ENCODE data around the gene ATF7IP2. TPM values are rescaled to one million over a fixed set of nuclear protein-coding genes. Genes with fewer than 3 reads are reported as not detected.
"Not testable (repeated sequence)": the region's sequence is repeated elsewhere in the genome, so short reads cannot be mapped to it uniquely, and the experiment has no call there.

The ATF7IP2 gene
- total and polyA plus RNA-seq, 2 experiments from 2014 or later, result 1.1 to 1.3 TPM

DNA sequence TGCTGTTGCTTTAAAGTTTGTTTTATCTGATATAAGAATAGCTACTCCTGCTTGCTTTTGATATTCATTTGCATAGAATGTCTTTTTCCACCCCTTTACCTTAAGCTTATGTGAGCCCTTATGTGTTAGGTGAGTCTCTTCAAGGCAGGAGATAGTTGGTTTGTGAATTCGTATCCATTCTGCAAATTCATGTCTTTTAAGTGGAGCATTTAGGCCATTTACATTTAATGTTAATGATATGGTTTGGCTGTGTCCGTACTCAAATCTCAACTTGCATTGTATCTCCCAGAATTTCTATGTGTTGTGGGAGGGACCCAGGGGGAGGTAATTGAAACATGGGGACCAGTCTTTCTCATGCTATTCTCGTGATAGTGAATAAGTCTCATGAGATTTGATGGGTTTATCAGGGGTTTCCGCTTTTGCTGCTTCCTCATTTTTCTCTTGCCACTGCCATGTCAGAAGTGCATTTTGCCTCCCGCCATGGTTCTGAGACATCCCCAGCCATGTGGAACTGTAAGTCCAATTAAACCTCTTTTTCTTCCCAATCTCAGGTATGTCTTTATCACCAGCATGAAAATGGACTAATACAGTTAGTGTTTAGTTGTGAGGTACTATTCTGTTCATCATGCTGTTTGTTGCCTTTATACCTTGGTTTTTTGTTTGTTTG lies 27.2 kb downstream of the ATF7IP2 start:
- Histone ChIP-seq H3K9me3 (ENCODE audit: low read depth) (no peaks in the 10 kb centered on the region), H4K20me1 (ENCODE audit: insufficient read depth) (no peaks in the 10 kb centered on the region), H3K9me2 (ENCODE audit: insufficient read depth) (no peaks in the 10 kb centered on the region), H3K4me3 (no peak overlapping the region), H3F3A (ENCODE audit: insufficient read depth) (no peaks in the 10 kb centered on the region), H3K79me2 (ENCODE audit: insufficient read depth) (no peaks in the 10 kb centered on the region), H3K36me3 (ENCODE audit: low read depth) (no peaks in the 10 kb centered on the region), H3K4me2 (ENCODE audit: unreplicated experiment) (no peak overlapping the region), H3K27me3 (replicated peaks; ENCODE audit: insufficient read depth) (no peaks in the 10 kb centered on the region), H3K9ac (no peak overlapping the region), H3K4me1 (ENCODE audit: insufficient read depth) (no peaks in the 10 kb centered on the region), H3K27ac (no peak overlapping the region), H2AFZ (no peak overlapping the region)
- in situ Hi-C loops (cut with MboI), result no loop called here
- no peak for DNase-seq
- 35 to 38% methylated on average over 5 of the region's 5 CpGs for WGBS, 2 experiments (ENCODE audit: low coverage in 1 of 2, low lambda C conversion rate in 2 of 2, missing lambda C conversion rate in 2 of 2)
- TF ChIP-seq EZH2 (IDR thresholded peaks at IDR 0.05; ENCODE audit: insufficient read depth, poor library complexity, severe bottlenecking), result no peak
- TF ChIP-seq EZH2phosphoT487 (IDR thresholded peaks at IDR 0.05; ENCODE audit: insufficient read depth, low read depth), result no peak

DNA sequence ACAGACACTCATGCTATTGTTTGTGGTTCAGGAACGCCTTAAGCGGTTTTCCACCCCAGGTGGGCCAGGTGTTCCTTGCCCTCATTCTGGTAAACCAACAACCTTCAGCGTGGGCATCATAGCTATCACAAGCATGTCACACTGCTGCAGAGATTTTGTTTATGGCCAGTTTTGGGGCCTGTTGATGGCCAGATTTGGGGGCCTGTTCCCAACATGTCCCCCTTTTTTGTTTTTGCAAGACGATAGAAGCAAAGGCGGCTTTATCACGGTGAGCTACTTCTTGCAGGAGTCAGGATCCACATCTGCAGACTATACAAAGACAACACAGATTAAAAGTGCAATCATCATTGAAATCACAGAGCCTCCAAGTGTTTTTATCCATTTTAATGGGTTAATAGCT lies 32.3 kb downstream of the ATF7IP2 start:
- H3K9me2 ChIP-seq (ENCODE audit: insufficient read depth); H3K9me3 ChIP-seq (ENCODE audit: low read depth); H3K79me2 ChIP-seq (ENCODE audit: insufficient read depth); H3K9ac ChIP-seq; H3K36me3 ChIP-seq (ENCODE audit: low read depth); DNase-seq; in situ Hi-C loops (cut with MboI); H3K27me3 ChIP-seq (replicated peaks; ENCODE audit: insufficient read depth); H3F3A ChIP-seq (ENCODE audit: insufficient read depth); H3K4me1 ChIP-seq (ENCODE audit: insufficient read depth); H4K20me1 ChIP-seq (ENCODE audit: insufficient read depth); H3K4me2 ChIP-seq (ENCODE audit: unreplicated experiment); H3K27ac ChIP-seq; H3K4me3 ChIP-seq; H2AFZ ChIP-seq: not testable (repeated sequence)
- 47 to 51% methylated on average over 6 of the region's 6 CpGs for WGBS, 2 experiments (ENCODE audit: low coverage in 1 of 2, low lambda C conversion rate in 2 of 2, missing lambda C conversion rate in 2 of 2)

DNA sequence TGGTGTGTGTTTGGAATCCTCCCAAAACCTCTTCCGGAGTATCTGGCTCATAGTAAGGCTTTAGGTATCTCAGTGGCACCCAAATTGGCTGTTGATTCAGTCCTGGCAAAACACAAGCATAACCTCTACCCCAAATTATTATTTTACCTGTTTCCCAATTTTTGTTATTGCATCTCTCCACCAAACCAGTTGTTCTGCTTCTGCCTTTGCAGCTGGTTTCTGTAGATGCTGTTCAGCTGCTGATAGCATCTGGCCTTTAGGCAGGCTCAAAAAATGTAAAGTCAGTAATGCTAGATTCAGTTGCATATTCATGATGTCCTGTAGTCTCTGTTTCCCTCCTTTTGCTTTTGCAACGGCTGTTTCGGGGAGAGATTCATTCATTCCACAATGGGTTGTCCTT lies 33.8 kb downstream of the ATF7IP2 start:
- Histone ChIP-seq H3K4me1 (ENCODE audit: insufficient read depth) (no peaks in the 10 kb centered on the region), H3K27me3 (replicated peaks; ENCODE audit: insufficient read depth) (no peaks in the 10 kb centered on the region), H3K4me2 (ENCODE audit: unreplicated experiment) (no peak overlapping the region), H3K9me3 (ENCODE audit: low read depth) (no peaks in the 10 kb centered on the region), H4K20me1 (ENCODE audit: insufficient read depth) (no peaks in the 10 kb centered on the region), H3K36me3 (ENCODE audit: low read depth) (no peaks in the 10 kb centered on the region), H2AFZ (no peak overlapping the region), H3K9ac (no peak overlapping the region), H3K9me2 (ENCODE audit: insufficient read depth) (no peaks in the 10 kb centered on the region), H3K27ac (no peak overlapping the region), H3F3A (ENCODE audit: insufficient read depth) (no peaks in the 10 kb centered on the region), H3K79me2 (ENCODE audit: insufficient read depth) (no peaks in the 10 kb centered on the region), H3K4me3 (no peak overlapping the region)
- in situ Hi-C loops (cut with MboI), result no loop called here
- no peak for DNase-seq
- 20 to 35% methylated on average over 3 of the region's 3 CpGs for WGBS, 2 experiments (ENCODE audit: low coverage in 1 of 2, low lambda C conversion rate in 2 of 2, missing lambda C conversion rate in 2 of 2)
- TF ChIP-seq EZH2 (IDR thresholded peaks at IDR 0.05; ENCODE audit: insufficient read depth, poor library complexity, severe bottlenecking) (no peak), EZH2phosphoT487 (IDR thresholded peaks at IDR 0.05; ENCODE audit: insufficient read depth, low read depth) (no peak)

DNA sequence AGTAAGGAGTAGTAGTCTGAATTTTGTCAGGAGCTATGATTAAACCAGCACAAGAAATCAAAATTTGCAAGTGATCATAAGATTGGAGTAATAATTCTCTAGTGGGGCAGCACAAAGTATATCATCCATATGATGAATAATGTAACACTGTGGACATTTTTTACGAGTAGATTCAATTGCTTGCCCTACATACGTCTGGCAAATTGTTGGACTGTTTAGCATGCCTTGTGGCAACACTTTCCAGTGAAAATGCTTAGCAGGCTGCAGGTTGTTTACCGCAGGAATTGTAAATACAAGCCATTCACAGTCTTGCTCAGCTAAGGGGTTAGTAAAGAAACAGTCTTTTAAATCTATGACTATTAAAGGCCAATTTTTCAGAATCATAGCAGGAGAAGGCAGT lies 35.7 kb downstream of the ATF7IP2 start:
- no peaks in the 10 kb centered on the region for H3K4me1 ChIP-seq (ENCODE audit: insufficient read depth)
- no peak for TF ChIP-seq EZH2phosphoT487 (IDR thresholded peaks at IDR 0.05; ENCODE audit: insufficient read depth, low read depth)
- TF ChIP-seq EZH2 (IDR thresholded peaks at IDR 0.05; ENCODE audit: insufficient read depth, poor library complexity, severe bottlenecking), result no peak
- H3K79me2 ChIP-seq (ENCODE audit: insufficient read depth), result no peaks in the 10 kb centered on the region
- no peaks in the 10 kb centered on the region for H4K20me1 ChIP-seq (ENCODE audit: insufficient read depth)
- H3F3A ChIP-seq (ENCODE audit: insufficient read depth), result no peaks in the 10 kb centered on the region
- no peak overlapping the region for H2AFZ ChIP-seq
- no peak overlapping the region for H3K4me3 ChIP-seq
- no peak overlapping the region for H3K9ac ChIP-seq
- no peaks in the 10 kb centered on the region for H3K9me2 ChIP-seq (ENCODE audit: insufficient read depth)
- no peaks in the 10 kb centered on the region for H3K27me3 ChIP-seq (replicated peaks; ENCODE audit: insufficient read depth)
- no peaks in the 10 kb centered on the region for H3K36me3 ChIP-seq (ENCODE audit: low read depth)
- H3K27ac ChIP-seq, result no peak overlapping the region
- WGBS, 2 experiments (ENCODE audit: low coverage in 1 of 2, low lambda C conversion rate in 2 of 2, missing lambda C conversion rate in 2 of 2), result 20 to 28% methylated on average over 3 of the region's 3 CpGs
- no peak for DNase-seq
- no peaks in the 10 kb centered on the region for H3K9me3 ChIP-seq (ENCODE audit: low read depth)
- H3K4me2 ChIP-seq (ENCODE audit: unreplicated experiment), result no peak overlapping the region
- in situ Hi-C loops (cut with MboI), result no loop called here

All from GM23248 (cell line).